Astrocyte (in vitro differentiated cells and primary cell): Measurements from ENCODE around the gene LGR6. TPM values are rescaled to one million over a fixed set of nuclear protein-coding genes. Genes with fewer than 3 reads are reported as not detected.

Source experiments
- DNase-seq: peaks from one replicate; pipeline ENCODE4 v3.0.0-alpha.2; 2010; ENCODE audit warnings: low read depth
- FAIRE-seq: peaks from 2 replicates; lab custom pipeline; 2011; peaks lifted over from hg19 to GRCh38; lab: Jason Lieb, UNC
- H2AFZ ChIP-seq: 2 replicates; pipeline ENCODE4 v1.6.0; 2012; ENCODE audit warnings: low read depth, low read length, inconsistent platforms
- H3K27ac ChIP-seq: 2 replicates; pipeline ENCODE4 v1.5.1; 2011; ENCODE audit warnings: low read depth, low read length, inconsistent platforms
- H3K27me3 ChIP-seq: 2 replicates; pipeline ENCODE4 v1.6.0; 2011; ENCODE audit warnings: low read length, inconsistent platforms; ENCODE audit not compliant: insufficient read depth
- H3K36me3 ChIP-seq: 2 replicates; pipeline ENCODE4 v1.5.1; 2011; ENCODE audit warnings: low read length, inconsistent platforms; ENCODE audit not compliant: insufficient read depth
- H3K4me1 ChIP-seq: 2 replicates; pipeline ENCODE4 v1.5.1; 2011; ENCODE audit warnings: low read length, inconsistent platforms; ENCODE audit not compliant: insufficient read depth
- H3K4me2 ChIP-seq: 2 replicates; pipeline ENCODE4 v1.6.0; 2012; ENCODE audit warnings: low read length, inconsistent platforms
- H3K4me3 ChIP-seq: 2 replicates; pipeline ENCODE4 v1.5.1; 2011; ENCODE audit warnings: low read depth, mild to moderate bottlenecking, low read length, inconsistent platforms; ENCODE audit not compliant: insufficient read depth
- H3K79me2 ChIP-seq: 2 replicates; pipeline ENCODE4 v1.6.0; 2012; ENCODE audit warnings: mild to moderate bottlenecking, low read length, inconsistent platforms; ENCODE audit not compliant: insufficient read depth
- H3K9ac ChIP-seq: 2 replicates; pipeline ENCODE4 v1.6.0; 2012; ENCODE audit warnings: mild to moderate bottlenecking, low read length, inconsistent platforms
- H3K9me3 ChIP-seq: 2 replicates; pipeline ENCODE4 v1.5.1; 2012; ENCODE audit warnings: low read depth, mild to moderate bottlenecking, low read length, inconsistent platforms; ENCODE audit not compliant: insufficient read depth
- H4K20me1 ChIP-seq: 2 replicates; pipeline ENCODE4 v1.6.0; 2012; ENCODE audit warnings: low read length, inconsistent platforms; ENCODE audit not compliant: insufficient read depth
- H3K27ac Mint-ChIP-seq: one replicate; pipeline ENCODE4 v1.8.0; 2021; ENCODE audit warnings: mild to moderate bottlenecking, mixed read lengths; ENCODE audit not compliant: unreplicated experiment
- H3K27me3 Mint-ChIP-seq: one replicate; pipeline ENCODE4 v1.8.0; 2021; ENCODE audit warnings: low read depth, mixed read lengths; ENCODE audit not compliant: unreplicated experiment
- H3K36me3 Mint-ChIP-seq: one replicate; pipeline ENCODE4 v1.8.0; 2021; ENCODE audit warnings: low read depth, mixed read lengths; ENCODE audit not compliant: unreplicated experiment
- H3K4me1 Mint-ChIP-seq: one replicate; pipeline ENCODE4 v1.8.0; 2021; ENCODE audit warnings: low read depth, mixed read lengths; ENCODE audit not compliant: unreplicated experiment
- H3K4me3 Mint-ChIP-seq: one replicate; pipeline ENCODE4 v1.8.0; 2021; ENCODE audit warnings: mild to moderate bottlenecking, moderate library complexity, mixed read lengths; ENCODE audit not compliant: unreplicated experiment
- H3K9me3 Mint-ChIP-seq: one replicate; pipeline ENCODE4 v1.8.0; 2021; ENCODE audit warnings: mild to moderate bottlenecking, mixed read lengths; ENCODE audit not compliant: unreplicated experiment
- EZH2 ChIP-seq: IDR thresholded peaks from 2 replicates; pipeline ENCODE4 v1.6.1; 2012; ENCODE audit warnings: mild to moderate bottlenecking, low read length, inconsistent platforms; ENCODE audit not compliant: insufficient read depth
- total RNA-seq: library from RNA; stranded (reverse); gene quantifications from 2 replicates; pipeline ENCODE4 v1.2.1, GENCODE V29; 2021
- TF ChIP-seq, protein P1 (sequence below): IDR thresholded peaks from 2 replicates; pipeline ENCODE4 v1.5.1; 2011; ENCODE audit warnings: low read depth, mild to moderate bottlenecking, inconsistent platforms, low read length, moderate library complexity; ENCODE audit not compliant: insufficient read depth

The LGR6 gene
- total RNA-seq, 1 donor from 2014 or later, result 0.27 TPM

DNA sequence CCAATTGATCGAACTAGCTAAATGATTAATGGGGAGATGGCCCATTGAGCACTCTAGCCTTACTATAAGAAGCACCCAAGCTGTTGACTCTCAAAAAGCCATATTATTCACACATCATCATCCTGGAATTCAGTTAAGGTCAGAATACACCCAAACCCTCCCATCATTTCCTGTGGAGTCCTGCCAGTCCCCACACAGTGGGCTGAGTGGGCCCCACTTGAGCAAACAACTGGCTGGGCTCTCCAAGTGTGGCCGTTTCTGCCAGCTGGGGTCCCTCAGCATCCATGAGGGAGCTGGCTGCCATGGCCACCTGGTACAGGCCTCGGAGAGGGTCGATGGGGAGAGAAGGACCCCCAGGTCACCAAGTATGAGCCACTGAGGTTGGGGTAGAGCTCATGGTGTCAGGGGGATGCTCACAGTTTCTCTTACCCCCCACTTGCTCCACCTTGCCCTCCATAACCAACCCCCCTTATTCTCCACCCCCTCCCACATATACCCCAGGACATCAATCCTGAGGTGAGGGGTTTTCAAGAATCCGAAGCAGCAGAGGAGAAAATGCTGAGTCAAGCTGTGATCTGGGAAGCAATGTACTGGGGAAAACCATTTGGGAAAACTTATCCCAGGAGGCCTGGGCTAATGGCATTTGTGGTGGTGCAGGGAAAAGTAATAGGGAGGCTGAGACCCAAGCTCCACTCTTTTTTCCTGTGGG is 87.9 kb downstream of the LGR6 start:
- Mint-ChIP-seq H3K9me3 (no peaks in the 10 kb centered on the region), H3K4me1 (peaks cover 55% of the 10 kb centered on the region), H3K27me3 (peaks cover 8% of the 10 kb centered on the region), H3K36me3 (no peaks in the 10 kb centered on the region), H3K27ac (peak overlapping the region; percentile 89), H3K4me3 (peak overlapping the region; percentile 51)
- Histone ChIP-seq H3K4me3 (peak overlapping the region; percentile 2), H3K4me1 (peaks cover 56% of the 10 kb centered on the region), H4K20me1 (no peaks in the 10 kb centered on the region), H3K36me3 (no peaks in the 10 kb centered on the region), H3K9me3 (no peaks in the 10 kb centered on the region), H3K9ac (peak overlapping the region; percentile 5), H3K4me2 (peak overlapping the region; percentile 72), H2AFZ (no peak overlapping the region), H3K27ac (peak overlapping the region; percentile 57), H3K27me3 (no peaks in the 10 kb centered on the region), H3K79me2 (no peaks in the 10 kb centered on the region)
- DNase-seq (peak; percentile 87), FAIRE-seq (peak; percentile 41)
- TF ChIP-seq, protein P1, sequence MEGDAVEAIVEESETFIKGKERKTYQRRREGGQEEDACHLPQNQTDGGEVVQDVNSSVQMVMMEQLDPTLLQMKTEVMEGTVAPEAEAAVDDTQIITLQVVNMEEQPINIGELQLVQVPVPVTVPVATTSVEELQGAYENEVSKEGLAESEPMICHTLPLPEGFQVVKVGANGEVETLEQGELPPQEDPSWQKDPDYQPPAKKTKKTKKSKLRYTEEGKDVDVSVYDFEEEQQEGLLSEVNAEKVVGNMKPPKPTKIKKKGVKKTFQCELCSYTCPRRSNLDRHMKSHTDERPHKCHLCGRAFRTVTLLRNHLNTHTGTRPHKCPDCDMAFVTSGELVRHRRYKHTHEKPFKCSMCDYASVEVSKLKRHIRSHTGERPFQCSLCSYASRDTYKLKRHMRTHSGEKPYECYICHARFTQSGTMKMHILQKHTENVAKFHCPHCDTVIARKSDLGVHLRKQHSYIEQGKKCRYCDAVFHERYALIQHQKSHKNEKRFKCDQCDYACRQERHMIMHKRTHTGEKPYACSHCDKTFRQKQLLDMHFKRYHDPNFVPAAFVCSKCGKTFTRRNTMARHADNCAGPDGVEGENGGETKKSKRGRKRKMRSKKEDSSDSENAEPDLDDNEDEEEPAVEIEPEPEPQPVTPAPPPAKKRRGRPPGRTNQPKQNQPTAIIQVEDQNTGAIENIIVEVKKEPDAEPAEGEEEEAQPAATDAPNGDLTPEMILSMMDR, result no peak
- TF ChIP-seq EZH2, result no peak

DNA sequence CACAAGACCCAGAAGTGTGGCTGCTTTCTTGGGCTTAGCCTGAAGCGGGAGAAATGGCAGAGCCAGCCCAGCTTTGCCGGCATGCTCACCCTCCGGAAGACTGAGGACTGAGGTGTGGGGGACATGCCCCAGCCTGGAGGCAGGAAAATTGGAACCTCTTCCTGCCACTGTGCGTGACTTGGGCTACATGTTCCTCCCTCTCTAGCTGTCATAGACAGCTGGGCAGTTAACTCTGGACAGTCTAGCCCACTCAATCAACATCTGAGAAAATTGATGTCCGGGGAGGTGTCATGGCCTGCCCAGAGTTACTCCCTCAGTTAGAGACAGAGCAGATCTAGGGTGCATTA is 88.4 kb downstream of the LGR6 start:
- FAIRE-seq (no peak), DNase-seq (no peak)
- Mint-ChIP-seq H3K9me3 (no peaks in the 10 kb centered on the region), H3K36me3 (no peaks in the 10 kb centered on the region), H3K4me1 (peaks cover 60% of the 10 kb centered on the region), H3K27me3 (peaks cover 8% of the 10 kb centered on the region), H3K4me3 (peak overlapping the region; percentile 31), H3K27ac (peak overlapping the region; percentile 89)
- Histone ChIP-seq H3K79me2 (no peaks in the 10 kb centered on the region), H3K9ac (peak overlapping the region; percentile 5), H3K4me2 (peak overlapping the region; percentile 72), H3K27ac (no peak overlapping the region), H2AFZ (no peak overlapping the region), H3K36me3 (no peaks in the 10 kb centered on the region), H3K27me3 (no peaks in the 10 kb centered on the region), H3K9me3 (no peaks in the 10 kb centered on the region), H3K4me3 (no peak overlapping the region), H3K4me1 (peaks cover 61% of the 10 kb centered on the region), H4K20me1 (no peaks in the 10 kb centered on the region)
- TF ChIP-seq, protein P1, result no peak
- no peak for TF ChIP-seq EZH2

DNA sequence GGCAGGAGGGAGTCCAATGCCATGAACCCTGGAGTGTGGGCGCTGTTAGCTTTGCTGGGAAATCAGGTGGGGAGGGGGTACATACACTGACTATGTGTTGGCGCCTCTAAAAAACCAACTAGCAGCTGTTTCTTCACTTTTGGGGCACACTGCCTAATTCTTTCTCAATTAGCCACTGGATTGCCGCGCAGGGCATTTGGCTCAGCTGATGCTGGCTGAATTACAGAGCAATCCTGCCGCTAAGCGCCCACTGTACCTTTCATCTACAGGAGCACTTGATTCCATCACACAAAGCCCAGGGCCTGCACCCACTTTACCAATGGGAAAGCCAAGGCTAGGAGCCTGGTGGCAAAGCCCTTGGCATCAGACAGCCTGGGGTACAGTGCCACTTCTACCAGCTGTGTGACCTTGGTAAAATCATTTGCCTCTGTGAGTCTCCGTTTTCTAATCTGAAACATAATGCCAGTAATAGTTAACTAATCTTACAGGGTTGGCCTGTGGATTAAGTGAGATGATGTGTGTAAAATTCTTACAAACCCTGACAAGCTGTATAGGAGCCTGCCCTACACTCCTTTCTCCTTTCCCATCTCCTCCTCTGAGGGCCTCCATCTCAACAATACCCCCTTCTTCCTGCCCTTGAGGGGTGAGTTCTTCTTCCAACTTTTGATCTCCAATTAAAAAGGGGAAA is 89.1 kb downstream of the LGR6 start:
- Histone ChIP-seq H4K20me1 (no peaks in the 10 kb centered on the region), H3K4me1 (peaks cover 61% of the 10 kb centered on the region), H3K27ac (no peak overlapping the region), H2AFZ (no peak overlapping the region), H3K9me3 (no peaks in the 10 kb centered on the region), H3K9ac (no peak overlapping the region), H3K4me3 (no peak overlapping the region), H3K79me2 (no peaks in the 10 kb centered on the region), H3K27me3 (no peaks in the 10 kb centered on the region), H3K4me2 (peak overlapping the region; percentile 55), H3K36me3 (no peaks in the 10 kb centered on the region)
- H3K27ac Mint-ChIP-seq, result peak overlapping the region; percentile 89
- H3K27me3 Mint-ChIP-seq, result peaks cover 6% of the 10 kb centered on the region
- FAIRE-seq (no peak), DNase-seq (no peak)
- no peak overlapping the region for H3K4me3 Mint-ChIP-seq
- no peak for TF ChIP-seq EZH2
- TF ChIP-seq, protein P1, result no peak
- no peaks in the 10 kb centered on the region for H3K9me3 Mint-ChIP-seq
- H3K4me1 Mint-ChIP-seq, result peaks cover 66% of the 10 kb centered on the region
- no peaks in the 10 kb centered on the region for H3K36me3 Mint-ChIP-seq
